22Rv1 (cell line): ENCODE data around the gene ACAP3.

ENCODE experiments used
- H3K27ac ChIP-seq: fragments of 450-650 bp; 2 replicates; pipeline ENCODE4 v1.5.1; 2017
- CTCF ChIP-seq: fragments of 450-650 bp; IDR thresholded peaks from 2 replicates; pipeline ENCODE4 v1.5.1; 2017; ENCODE audit warnings: mild to moderate bottlenecking
- ZFX ChIP-seq: fragments of 450-650 bp; IDR thresholded peaks from 2 replicates; pipeline ENCODE4 v1.6.1; 2017; ENCODE audit warnings: antibody characterized with exemption, borderline replicate concordance

Gene ACAP3

GRCh38 chr1:1274931-1275431 is 32.7 kb downstream of the ACAP3 start:
- TF ChIP-seq ZFX (no peak), CTCF (no peak)
- H3K27ac ChIP-seq = no peak overlapping the region

GRCh38 chr1:1274299-1274930 is 33.3 kb downstream of the ACAP3 start:
- TF ChIP-seq CTCF (no peak), ZFX (no peak)
- H3K27ac ChIP-seq = peak overlapping the region; percentile 78; the same call in 1 of the 2 replicates

- TF ChIP-seq ZFX (no peak), CTCF (no peak)
- peak within 1 kb of the TSS; percentile 78 for H3K27ac ChIP-seq
These were observed 34.0 kb downstream of the ACAP3 start, which contains the start of gene UBE2J2 for GRCh38 chr1:1273512-1274298. UBE2J2 (minus strand) TSS chr1:1273854; CDS start chr1:1267992, 5,862 bp downstream.

- TF ChIP-seq CTCF (no peak), ZFX (no peak)
- H3K27ac ChIP-seq = peak overlapping the region; percentile 78
These were observed 34.6 kb downstream of the ACAP3 start for GRCh38 chr1:1273209-1273511.

GRCh38 chr1:1272341-1273208 is 35.2 kb downstream of the ACAP3 start:
- H3K27ac ChIP-seq = peak overlapping the region; percentile 78
- TF ChIP-seq CTCF (no peak), ZFX (no peak)

- TF ChIP-seq CTCF (no peak), ZFX (no peak)
- no peak overlapping the region for H3K27ac ChIP-seq
These were observed 36.9 kb downstream of the ACAP3 start for GRCh38 chr1:1270813-1271212.
